Naive thymus-derived CD4-positive, alpha-beta T cell (primary cell): ENCODE results near the gene HNRNPU. TPM values are rescaled to one million over a fixed set of nuclear protein-coding genes. Genes with fewer than 3 reads are reported as not detected.

Experiments
- ATAC-seq: fragments of 150-1000 bp; cut with Tn5 transposase; 2 replicates; pipeline ENCODE4 v1.10.0; 2021; ENCODE audit warnings: mild to moderate bottlenecking, moderate library complexity
- CTCF ChIA-PET: fragments of 350-600 bp; sonication (Branson Sonifier 250); formaldehyde crosslinking; loops from one replicate; lab custom pipeline; 2021; ENCODE audit warnings: antibody characterized with exemption; lab: Charles Lee
- POLR2A ChIA-PET: fragments of 350-600 bp; sonication (Branson Sonifier 250); formaldehyde crosslinking; loops from one replicate; lab custom pipeline; 2021; ENCODE audit warnings: antibody characterized with exemption, inconsistent platforms; lab: Charles Lee
- DNase-seq, 9 donors: peaks; one replicate each; pipeline versions ENCODE4 v3.0.0 to v3.0.0-alpha.2; 2020 to 2022; ENCODE audit warnings: mixed read lengths in 1 of 9
- H3K27ac ChIP-seq: one replicate; pipeline ENCODE4 v1.7.0; 2013; ENCODE audit warnings: mild to moderate bottlenecking, low read depth, low read length, moderate library complexity
- H3K27me3 ChIP-seq, 2 donors: one replicate each; pipeline ENCODE4 v1.7.0; 2013; ENCODE audit warnings: low read length in 2 of 2, mild to moderate bottlenecking in 2 of 2, moderate library complexity in 2 of 2; ENCODE audit not compliant: control insufficient read depth in 2 of 2, insufficient read depth in 2 of 2
- H3K36me3 ChIP-seq, 3 experiments: 1 replicate in 2 of 3; 2 replicates in 1 of 3; pipeline ENCODE4 v1.7.0; 2013; ENCODE audit warnings: low read length in 3 of 3, mild to moderate bottlenecking in 3 of 3, moderate library complexity in 1 of 3; ENCODE audit not compliant: insufficient read depth in 3 of 3, control insufficient read depth in 2 of 3
- H3K4me1 ChIP-seq, 2 donors: one replicate each; pipeline ENCODE4 v1.7.0; 2013; ENCODE audit warnings: low read length in 2 of 2, mild to moderate bottlenecking in 2 of 2, moderate library complexity in 1 of 2; ENCODE audit not compliant: control insufficient read depth in 2 of 2, insufficient read depth in 2 of 2
- H3K4me3 ChIP-seq: 2 replicates; pipeline ENCODE4 v1.7.0; 2013; ENCODE audit warnings: mild to moderate bottlenecking, low read length
- H3K9me3 ChIP-seq, 3 experiments: 1 replicate in 2 of 3; 2 replicates in 1 of 3; pipeline ENCODE4 v1.7.0; 2013; ENCODE audit warnings: low read length in 3 of 3; ENCODE audit not compliant: control insufficient read depth in 2 of 3
- H3K27ac Mint-ChIP-seq, 9 donors: one replicate each; pipeline ENCODE4 v1.8.0; 2020 to 2022; ENCODE audit warnings: mixed read lengths in 9 of 9, mild to moderate bottlenecking in 8 of 9, moderate library complexity in 5 of 9, inconsistent platforms in 2 of 9
- H3K27me3 Mint-ChIP-seq, 5 donors: one replicate each; pipeline ENCODE4 v1.8.0; 2021 to 2022; ENCODE audit warnings: mixed read lengths in 5 of 5, mild to moderate bottlenecking in 1 of 5
- H3K36me3 Mint-ChIP-seq, 5 donors: one replicate each; pipeline ENCODE4 v1.8.0; 2020 to 2022; ENCODE audit warnings: mixed read lengths in 5 of 5, mild to moderate bottlenecking in 3 of 5, inconsistent platforms in 1 of 5
- H3K4me1 Mint-ChIP-seq, 7 donors: one replicate each; pipeline ENCODE4 v1.8.0; 2020 to 2022; ENCODE audit warnings: mixed read lengths in 7 of 7, mild to moderate bottlenecking in 3 of 7, inconsistent platforms in 1 of 7
- H3K4me3 Mint-ChIP-seq, 10 donors: one replicate each; pipeline ENCODE4 v1.8.0; 2020 to 2022; ENCODE audit warnings: mild to moderate bottlenecking in 10 of 10, mixed read lengths in 10 of 10, moderate library complexity in 6 of 10, inconsistent platforms in 2 of 10
- H3K9me3 Mint-ChIP-seq, 11 donors: one replicate each; pipeline ENCODE4 v1.8.0; 2020 to 2022; ENCODE audit warnings: mixed read lengths in 11 of 11, mild to moderate bottlenecking in 4 of 11, inconsistent platforms in 1 of 11, moderate library complexity in 1 of 11
- intact Hi-C, 2 donors: fragments of 100-400 bp; cut with micrococcal nuclease; formaldehyde crosslinking; loops; one replicate each; pipeline ENCODE4 v1.15.1; 2023
- polyA plus RNA-seq, 2 donors: library from polyadenylated mRNA; unstranded; fragments of 300-500 nt; fragmentation: Illumina TruSeq; gene quantifications; one replicate each; pipeline ENCODE4 v1.2.3, GENCODE V29; 2021
- total RNA-seq, 6 experiments: library from RNA in 5 of 6; stranded (reverse) in 5 of 6; gene quantifications; 1 replicate in 5 of 6; 2 replicates in 1 of 6; pipeline ENCODE4 v1.2.3 and lab custom pipeline; 2021 to 2026

The HNRNPU gene
- total and polyA plus RNA-seq, 7 experiments from 2014 or later, result 282 to 509 (median 428) TPM

- intact Hi-C loops, result no loop called here
- Mint-ChIP-seq H3K4me1 (no peaks in the 10 kb centered on the region), H3K36me3 (no peaks in the 10 kb centered on the region), H3K4me3 (no peak overlapping the region), H3K9me3 (no peaks in the 10 kb centered on the region), H3K27ac (no peak overlapping the region), H3K27me3 (peaks cover 0 to 12% (median 0%) of the 10 kb centered on the region in 5 donors)
- no peaks in the 10 kb centered on the region for H3K36me3 ChIP-seq
- H3K9me3 ChIP-seq, result no peaks in the 10 kb centered on the region
- ChIA-PET POLR2A (no interaction called here), CTCF (no interaction called here)
- ATAC-seq (no peak), DNase-seq (no peak)
- no peak overlapping the region for H3K27ac ChIP-seq
- no peak overlapping the region for H3K4me3 ChIP-seq
- no peaks in the 10 kb centered on the region for H3K4me1 ChIP-seq
- no peaks in the 10 kb centered on the region for H3K27me3 ChIP-seq
These were observed 37.6 kb downstream of the HNRNPU start for GRCh38 chr1:244826712-244827111.

- ATAC-seq, result no peak
- Histone ChIP-seq H3K9me3 (no peaks in the 10 kb centered on the region), H3K36me3 (no peaks in the 10 kb centered on the region), H3K27ac (no peak overlapping the region), H3K4me1 (no peaks in the 10 kb centered on the region), H3K27me3 (no peaks in the 10 kb centered on the region), H3K4me3 (no peak overlapping the region)
- no peak for DNase-seq
- H3K36me3 Mint-ChIP-seq, result no peaks in the 10 kb centered on the region
- ChIA-PET CTCF (interaction anchor here (0.6 kb wide), 1 partner anchor 223 kb away, joined by 3 read pairs; no protein-coding TSS in a partner anchor), POLR2A (no interaction called here)
- intact Hi-C loops, result no loop called here
- no peak overlapping the region for H3K4me3 Mint-ChIP-seq
- H3K9me3 Mint-ChIP-seq, result no peaks in the 10 kb centered on the region
- H3K27me3 Mint-ChIP-seq, result peaks cover 0 to 15% (median 0%) of the 10 kb centered on the region in 5 donors
- no peaks in the 10 kb centered on the region for H3K4me1 Mint-ChIP-seq
- H3K27ac Mint-ChIP-seq, result no peak overlapping the region
These were observed 41.5 kb downstream of the HNRNPU start for GRCh38 chr1:244822878-244823277.

- intact Hi-C loops, result no loop called here
- DNase-seq, result no peak
- ChIA-PET CTCF (no interaction called here), POLR2A (interaction anchor here (0.9 kb wide), 1 partner anchor 24 kb away, joined by 4 read pairs; no protein-coding TSS in a partner anchor)
- Mint-ChIP-seq H3K27me3 (peaks cover 0 to 17% (median 0%) of the 10 kb centered on the region in 5 donors), H3K9me3 (no peaks in the 10 kb centered on the region), H3K4me1 (no peaks in the 10 kb centered on the region), H3K36me3 (no peaks in the 10 kb centered on the region), H3K27ac (peak overlapping the region in 1 of 9 donors; percentile 19), H3K4me3 (no peak overlapping the region)
- Histone ChIP-seq H3K9me3 (no peaks in the 10 kb centered on the region), H3K4me1 (no peaks in the 10 kb centered on the region), H3K4me3 (no peak overlapping the region), H3K27me3 (no peaks in the 10 kb centered on the region), H3K36me3 (no peaks in the 10 kb centered on the region), H3K27ac (no peak overlapping the region)
- ATAC-seq, result no peak
These were observed 43.2 kb downstream of the HNRNPU start for GRCh38 chr1:244821134-244821533.

- Mint-ChIP-seq H3K4me1 (peaks cover 0 to 5% (median 4%) of the 10 kb centered on the region in 7 donors), H3K27ac (no peak overlapping the region), H3K9me3 (no peaks in the 10 kb centered on the region), H3K27me3 (peaks cover 0 to 19% (median 5%) of the 10 kb centered on the region in 5 donors), H3K4me3 (no peak overlapping the region), H3K36me3 (no peaks in the 10 kb centered on the region)
- DNase-seq, result no peak
- intact Hi-C loops, result no loop called here
- CTCF ChIA-PET, result no interaction called here
- no peak for ATAC-seq
- Histone ChIP-seq H3K27ac (no peak overlapping the region), H3K4me1 (no peaks in the 10 kb centered on the region), H3K9me3 (no peaks in the 10 kb centered on the region), H3K36me3 (no peaks in the 10 kb centered on the region), H3K27me3 (no peaks in the 10 kb centered on the region), H3K4me3 (no peak overlapping the region)
- POLR2A ChIA-PET, result interaction anchor here (0.9 kb wide), 2 partner anchors 8 to 23 kb away, joined by 3 to 4 read pairs; no protein-coding TSS in a partner anchor
These were observed 44.2 kb downstream of the HNRNPU start for GRCh38 chr1:244820131-244820530.

- CTCF ChIA-PET, result no interaction called here
- Histone ChIP-seq H3K27ac (no peak overlapping the region), H3K9me3 (no peaks in the 10 kb centered on the region), H3K27me3 (no peaks in the 10 kb centered on the region), H3K4me1 (no peaks in the 10 kb centered on the region), H3K4me3 (no peak overlapping the region), H3K36me3 (no peaks in the 10 kb centered on the region)
- Mint-ChIP-seq H3K9me3 (no peaks in the 10 kb centered on the region), H3K4me1 (peaks cover 0 to 5% (median 4%) of the 10 kb centered on the region in 7 donors), H3K36me3 (no peaks in the 10 kb centered on the region), H3K27me3 (peaks cover 0 to 17% (median 11%) of the 10 kb centered on the region in 5 donors), H3K27ac (no peak overlapping the region), H3K4me3 (no peak overlapping the region)
- ATAC-seq, result no peak
- POLR2A ChIA-PET, result no interaction called here
- DNase-seq, result no peak
- intact Hi-C loops, result no loop called here
These were observed 46.9 kb downstream of the HNRNPU start for GRCh38 chr1:244817415-244817894.

GRCh38 chr1:244815600-244816099 lies 48.7 kb downstream of the HNRNPU start:
- Mint-ChIP-seq H3K4me3 (peak overlapping the region in 7 of 10 donors; percentile 6 to 50 (median 20)), H3K27me3 (peaks cover 0 to 20% (median 13%) of the 10 kb centered on the region in 5 donors), H3K27ac (peak overlapping the region in 1 of 9 donors; percentile 28), H3K36me3 (peaks cover 0 to 4% (median 0%) of the 10 kb centered on the region in 5 donors), H3K9me3 (no peaks in the 10 kb centered on the region), H3K4me1 (peaks cover 0 to 5% (median 4%) of the 10 kb centered on the region in 7 donors)
- H3K27me3 ChIP-seq, result no peaks in the 10 kb centered on the region
- POLR2A ChIA-PET, result no interaction called here
- H3K4me1 ChIP-seq, result no peaks in the 10 kb centered on the region
- H3K9me3 ChIP-seq, result no peaks in the 10 kb centered on the region
- intact Hi-C loops, result no loop called here
- no peak overlapping the region for H3K4me3 ChIP-seq
- H3K36me3 ChIP-seq, result no peaks in the 10 kb centered on the region
- no peak overlapping the region for H3K27ac ChIP-seq
- DNase-seq (no peak), ATAC-seq (peak; percentile 60)
- CTCF ChIA-PET, result interaction anchor here (0.9 kb wide), 1 partner anchor 14 kb away, joined by 4 read pairs; no protein-coding TSS in a partner anchor

- ChIA-PET CTCF (interaction anchor here (0.7 kb wide), 1 partner anchor 16 kb away, joined by 3 read pairs; no protein-coding TSS in a partner anchor), POLR2A (interaction anchor here (0.7 to 1.2 kb wide), 2 partner anchors 21 to 53 kb away, joined by 3 to 5 read pairs; no protein-coding TSS in a partner anchor)
- Histone ChIP-seq H3K36me3 (no peaks in the 10 kb centered on the region), H3K27me3 (no peaks in the 10 kb centered on the region), H3K4me1 (no peaks in the 10 kb centered on the region), H3K27ac (no peak overlapping the region), H3K4me3 (no peak overlapping the region), H3K9me3 (no peaks in the 10 kb centered on the region)
- Mint-ChIP-seq H3K4me3 (no peak overlapping the region), H3K36me3 (peaks cover 0 to 4% (median 0%) of the 10 kb centered on the region in 5 donors), H3K4me1 (peaks cover 0 to 5% (median 4%) of the 10 kb centered on the region in 7 donors), H3K9me3 (no peaks in the 10 kb centered on the region), H3K27me3 (peaks cover 4 to 20% (median 14%) of the 10 kb centered on the region in 5 donors), H3K27ac (no peak overlapping the region)
- DNase-seq (no peak), ATAC-seq (no peak)
- intact Hi-C loops, result no loop called here
These were observed 51.0 kb downstream of the HNRNPU start for GRCh38 chr1:244813327-244813726.
